CD4-positive, alpha-beta T cell treated with Interleukin-15 for 1 hour (primary cell): Measurements from ENCODE around the gene CD79B.

Source experiments
- DNase-seq: peaks from one replicate; pipeline ENCODE4 v3.0.0-alpha.2; 2020

The CD79B gene

GRCh38 chr17:63931981-63932561 lies at the start of gene CD79B:
CD79B (minus strand) TSS chr17:63932331; CDS start chr17:63932261, 70 bp downstream.
- peak; percentile 64 for DNase-seq

DNA sequence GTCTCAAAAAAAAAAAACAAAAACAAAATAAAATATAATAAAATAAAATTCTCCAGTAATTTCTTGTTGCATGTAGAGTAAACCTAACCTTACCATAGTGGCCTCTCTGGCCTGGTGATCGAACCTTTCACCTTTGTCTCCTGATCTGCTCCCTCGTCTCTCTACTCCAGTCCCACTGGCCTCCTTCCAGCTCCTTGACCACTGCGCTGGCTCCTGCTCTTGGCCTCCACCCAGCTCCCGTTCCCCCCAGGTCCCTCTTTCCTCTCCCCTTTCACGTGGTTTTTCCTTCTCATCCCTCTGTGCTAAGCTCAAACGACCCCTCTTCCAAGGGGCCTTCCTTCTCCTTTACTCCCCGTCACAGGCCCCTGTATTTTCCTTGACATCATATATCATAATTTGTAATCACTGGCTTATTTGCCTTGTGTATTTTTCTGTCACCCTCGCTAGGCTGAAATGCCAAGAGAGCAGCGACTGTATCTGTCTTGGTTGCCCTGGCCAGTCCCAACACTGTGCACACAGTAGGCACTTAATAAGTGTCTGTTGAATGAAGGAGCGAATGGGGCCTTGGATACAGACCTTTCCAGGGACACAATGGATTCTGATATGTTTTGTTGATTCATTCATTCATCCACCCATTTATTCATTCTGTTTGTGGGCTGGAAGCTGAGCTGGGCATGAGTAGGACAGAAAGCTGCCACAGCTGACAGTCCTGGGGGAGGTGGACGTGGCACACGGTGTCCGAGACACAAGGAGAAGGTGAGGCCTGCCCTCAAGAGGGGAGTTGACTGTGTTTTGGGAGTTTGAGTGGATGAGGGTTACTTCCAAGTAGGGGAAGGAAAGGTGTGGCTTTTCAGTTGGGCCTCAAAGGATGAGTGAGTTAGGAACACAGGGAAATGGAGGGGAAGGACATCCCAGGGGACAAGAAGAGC lies 46.4 kb upstream of the CD79B start:
- no peak for DNase-seq

GRCh38 chr17:63976702-63977101 lies 44.6 kb upstream of the CD79B start:
- DNase-seq: no peak

GRCh38 chr17:63975541-63976092 lies 43.5 kb upstream of the CD79B start:
- DNase-seq: no peak

GRCh38 chr17:63974594-63975192 lies 42.6 kb upstream of the CD79B start:
- DNase-seq: no peak

DNA sequence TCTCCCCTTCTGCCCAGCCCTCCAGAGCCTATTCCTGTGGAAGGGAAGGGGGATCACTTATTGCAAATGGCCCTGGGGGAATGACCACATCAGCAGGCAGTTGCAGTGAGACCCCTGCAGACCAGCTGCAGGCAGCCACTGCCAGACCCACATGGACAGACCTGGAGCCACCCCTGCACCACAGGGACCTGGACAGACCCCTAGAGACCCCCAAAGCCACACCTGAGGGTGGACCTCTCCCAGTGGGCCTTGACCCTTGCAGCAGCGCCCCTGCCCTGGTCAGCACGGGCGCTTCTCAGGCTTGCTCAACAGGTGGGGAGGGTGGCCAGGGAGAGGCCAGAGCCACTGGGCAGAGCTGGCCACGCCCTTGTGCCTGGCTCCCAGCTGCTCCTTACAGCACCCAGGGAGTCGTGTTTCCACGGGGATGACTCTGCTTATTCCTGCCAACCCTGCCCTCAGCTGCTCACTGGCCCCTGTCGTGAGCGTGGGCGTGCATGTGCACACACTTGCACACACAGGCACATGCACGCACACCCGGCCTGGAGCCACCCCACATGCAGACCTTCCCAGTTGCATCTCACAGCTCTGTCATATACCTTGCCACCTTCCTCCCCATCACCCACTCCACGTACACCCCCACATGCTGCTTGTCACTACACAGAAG lies 41.9 kb upstream of the CD79B start:
- no peak for DNase-seq

- no peak for DNase-seq
These were observed 41.1 kb upstream of the CD79B start for GRCh38 chr17:63973247-63973646.

DNA sequence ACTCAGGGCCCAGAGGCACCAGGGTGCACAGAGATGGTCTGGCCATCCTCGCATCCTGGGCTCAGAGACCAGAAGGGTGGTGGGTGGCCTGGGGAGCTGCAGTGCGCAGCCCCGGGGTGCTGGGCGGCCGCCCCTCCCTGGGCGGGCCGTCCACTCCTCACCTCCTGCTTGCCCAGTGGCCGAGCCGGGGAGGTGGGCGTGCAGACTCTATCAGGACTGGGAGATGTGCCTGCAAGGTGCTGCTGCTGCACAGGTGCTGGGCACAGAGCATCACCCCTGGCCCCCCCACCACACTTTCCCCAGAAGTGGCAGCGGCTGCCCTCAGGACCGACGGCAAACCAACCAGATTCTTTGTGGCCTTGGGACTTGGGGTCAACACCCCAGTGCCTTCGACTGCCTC lies 40.7 kb upstream of the CD79B start, which contains the start of gene SCN4A:
SCN4A (minus strand) TSS at position 123 of the 400 bp plus-strand sequence; CDS start at position 46, 77 bp downstream.
- DNase-seq: no peak

DNA sequence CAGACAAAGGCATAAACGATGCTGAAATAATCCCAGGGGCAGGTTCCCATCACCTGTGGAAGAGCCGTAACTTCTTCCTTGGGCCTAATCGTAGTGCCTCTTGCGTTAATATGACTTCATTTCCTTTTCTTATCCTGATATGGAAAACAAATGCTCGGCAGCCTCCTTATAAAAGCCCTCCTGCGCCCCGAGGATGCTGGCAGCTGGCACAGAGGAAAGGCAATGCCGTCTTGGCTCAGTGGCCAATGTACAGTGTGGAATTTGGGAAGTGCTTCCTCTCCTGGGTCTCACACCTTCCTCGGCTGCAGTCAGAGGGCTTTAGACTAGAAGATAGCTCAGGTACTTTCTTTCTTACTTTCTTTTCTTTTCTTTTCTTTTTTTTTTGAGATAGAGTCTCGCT lies 37.1 kb upstream of the CD79B start:
- DNase-seq: no peak

GRCh38 chr17:63967953-63968352 lies 35.8 kb upstream of the CD79B start:
- DNase-seq: no peak

- no peak for DNase-seq
These were observed 34.6 kb upstream of the CD79B start for GRCh38 chr17:63966646-63967264.

GRCh38 chr17:63963123-63963522 lies 31.0 kb upstream of the CD79B start:
- DNase-seq: no peak

DNA sequence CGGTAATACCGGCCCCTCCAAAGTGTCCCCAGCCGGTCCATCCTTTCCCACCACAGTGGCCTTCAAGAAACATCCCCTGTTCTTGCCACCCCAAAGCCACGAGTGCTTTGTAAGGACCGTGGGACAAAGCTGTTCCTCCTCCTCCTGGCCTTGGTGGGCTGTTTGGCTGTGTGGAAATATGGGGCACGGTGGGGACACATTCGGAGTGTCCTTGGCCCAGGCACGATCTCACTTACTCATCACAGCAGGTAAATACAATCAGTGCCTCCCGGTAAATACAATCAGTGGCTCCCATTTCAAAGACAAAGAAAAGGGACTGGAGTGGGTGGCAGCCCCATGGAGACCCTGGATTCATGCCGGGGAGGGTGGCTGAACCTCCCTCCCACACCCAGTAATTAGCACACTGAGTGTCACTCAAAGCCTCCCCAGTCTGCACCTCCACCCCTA lies 30.2 kb upstream of the CD79B start:
- DNase-seq: no peak

- DNase-seq: peak; percentile 71
These were observed 29.5 kb upstream of the CD79B start for GRCh38 chr17:63961355-63962212.

DNA sequence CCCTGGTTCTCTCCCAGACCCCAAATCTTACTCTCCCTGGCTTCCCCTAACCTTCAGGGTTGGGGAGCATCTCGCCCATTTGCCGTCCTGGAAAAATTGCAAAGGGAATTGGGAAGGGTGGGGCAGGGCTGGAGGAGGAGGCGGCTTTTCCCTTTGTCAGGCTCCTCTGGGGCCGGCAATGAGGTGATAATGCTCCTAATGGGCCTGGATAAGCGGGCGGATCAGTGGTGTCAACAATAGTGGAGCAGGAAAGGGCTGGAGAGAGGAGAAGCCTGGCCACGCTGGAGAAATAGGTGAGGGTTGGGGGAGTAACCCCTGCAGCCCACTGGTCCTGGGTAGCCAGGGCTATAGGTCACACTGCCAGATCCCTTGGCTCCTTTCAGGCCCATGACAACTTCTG lies 28.3 kb upstream of the CD79B start:
- DNase-seq: no peak

DNA sequence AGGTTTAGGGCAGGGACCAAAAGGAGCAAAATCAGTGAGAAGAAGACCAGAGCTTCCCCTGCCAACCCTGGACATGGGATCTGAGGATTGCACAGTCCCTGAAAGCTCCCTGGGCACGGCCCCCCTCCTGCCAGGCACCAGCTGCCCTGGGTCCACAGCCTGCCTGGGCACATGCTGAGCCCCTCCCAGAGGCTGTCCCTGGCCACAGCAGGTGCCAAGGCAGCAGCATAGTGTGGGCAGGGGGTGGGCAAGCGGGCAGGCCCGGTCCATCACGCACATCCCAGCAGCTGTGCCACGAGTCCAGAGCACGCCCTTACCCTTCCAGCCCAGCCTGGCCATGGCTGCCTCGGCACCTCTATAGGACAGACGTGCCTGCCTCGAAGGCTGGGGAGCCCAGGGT lies 27.9 kb upstream of the CD79B start:
- no peak for DNase-seq

- DNase-seq: no peak
These were observed 24.3 kb upstream of the CD79B start for GRCh38 chr17:63956296-63956920.

DNA sequence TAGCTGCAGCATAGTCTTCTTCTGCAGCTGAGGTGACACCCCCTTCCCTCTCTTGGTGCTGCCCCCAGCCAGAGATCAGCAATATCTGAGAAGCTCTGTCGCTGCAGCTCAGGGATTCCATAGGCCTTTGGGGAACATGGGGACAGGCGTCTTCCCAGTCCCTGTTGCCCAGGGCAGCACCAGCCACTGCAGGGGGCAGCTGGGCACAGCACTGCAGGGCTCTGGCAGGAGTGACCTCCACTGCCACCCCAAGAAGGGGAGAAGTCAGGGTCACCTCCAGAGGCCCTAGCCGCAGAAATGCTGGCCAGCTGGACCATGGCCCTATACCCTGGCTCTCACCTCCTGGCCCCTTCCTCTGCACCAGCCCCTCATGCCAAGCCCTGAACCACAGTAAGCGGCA lies 23.7 kb upstream of the CD79B start:
- no peak for DNase-seq

DNA sequence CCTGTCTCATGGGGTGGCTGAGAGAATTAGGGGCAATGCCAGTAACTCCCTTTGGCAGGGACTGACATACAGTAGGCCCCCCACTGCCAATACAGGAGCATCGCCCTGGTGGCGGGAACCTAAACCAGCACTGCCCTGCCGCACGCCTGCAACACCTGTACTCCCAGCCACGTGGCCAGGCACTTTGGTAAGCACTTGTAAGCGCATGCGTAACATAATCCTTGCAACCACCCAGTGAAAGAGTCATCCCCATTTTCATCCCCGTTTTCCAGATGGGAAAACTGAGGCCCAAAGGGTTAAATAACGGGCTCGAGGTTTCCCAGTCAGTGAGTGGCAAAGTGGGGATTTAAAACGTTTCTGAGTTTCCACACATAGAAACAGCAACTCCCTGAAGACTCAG lies 23.1 kb upstream of the CD79B start:
- DNase-seq: no peak

- DNase-seq: peak; percentile 68
These were observed 22.4 kb upstream of the CD79B start for GRCh38 chr17:63954402-63955063.
